Immature natural killer cell (primary cell): ENCODE results near the gene TNS1. TPM values are rescaled to one million over a fixed set of nuclear protein-coding genes. Genes with fewer than 3 reads are reported as not detected.

Experiments
- DNase-seq, 3 donors: peaks; one replicate each; pipeline ENCODE4 v3.0.0; 2022; ENCODE audit warnings: mixed read lengths in 1 of 3
- H3K27ac Mint-ChIP-seq, 6 donors: one replicate each; pipeline ENCODE4 v1.8.0; 2020; ENCODE audit warnings: mixed read lengths in 6 of 6, mild to moderate bottlenecking in 5 of 6, inconsistent platforms in 4 of 6, moderate library complexity in 3 of 6
- H3K27me3 Mint-ChIP-seq, 3 donors: one replicate each; pipeline ENCODE4 v1.8.0; 2020 to 2021; ENCODE audit warnings: low read depth in 3 of 3, mild to moderate bottlenecking in 3 of 3, mixed read lengths in 3 of 3, moderate library complexity in 3 of 3, inconsistent platforms in 1 of 3
- H3K36me3 Mint-ChIP-seq, 3 donors: one replicate each; pipeline ENCODE4 v1.8.0; 2020; ENCODE audit warnings: mixed read lengths in 3 of 3, inconsistent platforms in 2 of 3, mild to moderate bottlenecking in 2 of 3
- H3K4me1 Mint-ChIP-seq, 2 donors: one replicate each; pipeline ENCODE4 v1.8.0; 2020; ENCODE audit warnings: inconsistent platforms in 2 of 2, mild to moderate bottlenecking in 2 of 2, mixed read lengths in 2 of 2, moderate library complexity in 1 of 2
- H3K4me3 Mint-ChIP-seq, 5 donors: one replicate each; pipeline ENCODE4 v1.8.0; 2020; ENCODE audit warnings: mild to moderate bottlenecking in 5 of 5, mixed read lengths in 5 of 5, inconsistent platforms in 3 of 5, moderate library complexity in 3 of 5
- H3K9me3 Mint-ChIP-seq, 6 donors: one replicate each; pipeline ENCODE4 v1.8.0; 2020; ENCODE audit warnings: mild to moderate bottlenecking in 6 of 6, mixed read lengths in 6 of 6, inconsistent platforms in 4 of 6, moderate library complexity in 3 of 6
- polyA plus RNA-seq, 3 donors: library from polyadenylated mRNA; unstranded; fragments of 300-500 nt; fragmentation: Illumina TruSeq; gene quantifications; one replicate each; pipeline ENCODE4 v1.2.3, GENCODE V29; 2021

The TNS1 gene
- polyA plus RNA-seq, 3 donors from 2014 or later = 0.40 TPM; not detected in 2

GRCh38 chr2:217980591-217980990 is 22.2 kb downstream of the TNS1 start:
- Mint-ChIP-seq H3K27ac (no peak overlapping the region), H3K9me3 (peaks cover 0 to 2% (median 0%) of the 10 kb centered on the region in 6 donors), H3K27me3 (peaks cover 0 to 3% (median 0%) of the 10 kb centered on the region in 3 donors), H3K36me3 (no peaks in the 10 kb centered on the region), H3K4me1 (no peaks in the 10 kb centered on the region), H3K4me3 (no peak overlapping the region)
- no peak for DNase-seq

- H3K27me3 Mint-ChIP-seq = peaks cover 0 to 3% (median under 1%) of the 10 kb centered on the region in 3 donors
- no peaks in the 10 kb centered on the region for H3K4me1 Mint-ChIP-seq
- no peak overlapping the region for H3K27ac Mint-ChIP-seq
- DNase-seq = no peak
- H3K4me3 Mint-ChIP-seq = no peak overlapping the region
- peaks cover 0 to 2% (median 0%) of the 10 kb centered on the region in 6 donors for H3K9me3 Mint-ChIP-seq
- no peaks in the 10 kb centered on the region for H3K36me3 Mint-ChIP-seq
These were observed 22.8 kb downstream of the TNS1 start for GRCh38 chr2:217980036-217980435.

- H3K27ac Mint-ChIP-seq = no peak overlapping the region
- H3K27me3 Mint-ChIP-seq = peaks cover 0 to 5% (median 3%) of the 10 kb centered on the region in 3 donors
These were observed 23.5 kb downstream of the TNS1 start for GRCh38 chr2:217979151-217979811.

GRCh38 chr2:217978536-217979150 is 24.2 kb downstream of the TNS1 start:
- H3K9me3 Mint-ChIP-seq = peaks cover 0 to 2% (median 0%) of the 10 kb centered on the region in 6 donors
- no peaks in the 10 kb centered on the region for H3K4me1 Mint-ChIP-seq
- no peak overlapping the region for H3K27ac Mint-ChIP-seq
- H3K4me3 Mint-ChIP-seq = no peak overlapping the region
- no peak for DNase-seq
- peaks cover 0 to 5% (median 3%) of the 10 kb centered on the region in 3 donors for H3K27me3 Mint-ChIP-seq
- no peaks in the 10 kb centered on the region for H3K36me3 Mint-ChIP-seq

More at GRCh38 chr2:217979151-217979811, 23.5 kb downstream of the TNS1 start:
- Mint-ChIP-seq H3K9me3 (peaks cover 0 to 2% (median 0%) of the 10 kb centered on the region in 6 donors), H3K4me3 (no peak overlapping the region), H3K36me3 (no peaks in the 10 kb centered on the region), H3K4me1 (no peaks in the 10 kb centered on the region)
- no peak for DNase-seq

GRCh38 chr2:217977840-217978535 is 24.8 kb downstream of the TNS1 start:
- no peak overlapping the region for H3K27ac Mint-ChIP-seq
- peaks cover 0 to 5% (median 3%) of the 10 kb centered on the region in 3 donors for H3K27me3 Mint-ChIP-seq
- peaks cover 0 to 2% (median 0%) of the 10 kb centered on the region in 6 donors for H3K9me3 Mint-ChIP-seq

GRCh38 chr2:217976301-217976700 is 26.5 kb downstream of the TNS1 start:
- Mint-ChIP-seq H3K27me3 (peaks cover 0 to 6% (median 3%) of the 10 kb centered on the region in 3 donors), H3K27ac (no peak overlapping the region), H3K4me1 (no peaks in the 10 kb centered on the region), H3K4me3 (no peak overlapping the region), H3K36me3 (no peaks in the 10 kb centered on the region), H3K9me3 (no peaks in the 10 kb centered on the region)
- no peak for DNase-seq

More at GRCh38 chr2:217977840-217978535, 24.8 kb downstream of the TNS1 start:
- Mint-ChIP-seq H3K4me1 (no peaks in the 10 kb centered on the region), H3K36me3 (no peaks in the 10 kb centered on the region), H3K4me3 (no peak overlapping the region)
- no peak for DNase-seq

- H3K4me3 Mint-ChIP-seq = no peak overlapping the region
- no peak overlapping the region for H3K27ac Mint-ChIP-seq
- peaks cover 0 to 10% (median 3%) of the 10 kb centered on the region in 3 donors for H3K27me3 Mint-ChIP-seq
- H3K36me3 Mint-ChIP-seq = no peaks in the 10 kb centered on the region
- no peaks in the 10 kb centered on the region for H3K9me3 Mint-ChIP-seq
- no peaks in the 10 kb centered on the region for H3K4me1 Mint-ChIP-seq
- DNase-seq = no peak
These were observed 27.2 kb downstream of the TNS1 start for GRCh38 chr2:217975626-217976025.

GRCh38 chr2:217974389-217975005 is 28.3 kb downstream of the TNS1 start:
- Mint-ChIP-seq H3K36me3 (no peaks in the 10 kb centered on the region), H3K4me3 (no peak overlapping the region), H3K27me3 (peaks cover 0 to 10% (median 5%) of the 10 kb centered on the region in 3 donors), H3K9me3 (peaks cover 0 to 2% (median 0%) of the 10 kb centered on the region in 6 donors), H3K4me1 (no peaks in the 10 kb centered on the region), H3K27ac (no peak overlapping the region)
- no peak for DNase-seq

GRCh38 chr2:217973008-217973787 is 29.6 kb downstream of the TNS1 start:
- no peak overlapping the region for H3K27ac Mint-ChIP-seq
- no peaks in the 10 kb centered on the region for H3K4me1 Mint-ChIP-seq
- no peak overlapping the region for H3K4me3 Mint-ChIP-seq
- H3K36me3 Mint-ChIP-seq = no peaks in the 10 kb centered on the region
- DNase-seq = no peak
- peaks cover 0 to 10% (median 5%) of the 10 kb centered on the region in 3 donors for H3K27me3 Mint-ChIP-seq
- peaks cover 0 to 2% (median 0%) of the 10 kb centered on the region in 6 donors for H3K9me3 Mint-ChIP-seq

- DNase-seq = no peak
- Mint-ChIP-seq H3K4me3 (no peak overlapping the region), H3K27ac (no peak overlapping the region), H3K9me3 (peaks cover 0 to 2% (median 0%) of the 10 kb centered on the region in 6 donors), H3K27me3 (peaks cover 0 to 10% (median 5%) of the 10 kb centered on the region in 3 donors), H3K4me1 (no peaks in the 10 kb centered on the region), H3K36me3 (no peaks in the 10 kb centered on the region)
These were observed 30.3 kb downstream of the TNS1 start for GRCh38 chr2:217972490-217972889.

GRCh38 chr2:217972037-217972436 is 30.8 kb downstream of the TNS1 start:
- Mint-ChIP-seq H3K4me3 (no peak overlapping the region), H3K27ac (no peak overlapping the region), H3K36me3 (no peaks in the 10 kb centered on the region), H3K4me1 (no peaks in the 10 kb centered on the region), H3K9me3 (peaks cover 0 to 2% (median 0%) of the 10 kb centered on the region in 6 donors), H3K27me3 (peaks cover 0 to 10% (median 5%) of the 10 kb centered on the region in 3 donors)
- no peak for DNase-seq

- Mint-ChIP-seq H3K4me1 (no peaks in the 10 kb centered on the region), H3K36me3 (no peaks in the 10 kb centered on the region), H3K27ac (no peak overlapping the region), H3K27me3 (peaks cover 0 to 10% (median 5%) of the 10 kb centered on the region in 3 donors), H3K4me3 (no peak overlapping the region), H3K9me3 (peaks cover 0 to 2% (median 0%) of the 10 kb centered on the region in 6 donors)
- DNase-seq = no peak
These were observed 31.6 kb downstream of the TNS1 start for GRCh38 chr2:217971166-217971565.

- H3K36me3 Mint-ChIP-seq = no peaks in the 10 kb centered on the region
- H3K4me3 Mint-ChIP-seq = no peak overlapping the region
- peaks cover 0 to 10% (median 5%) of the 10 kb centered on the region in 3 donors for H3K27me3 Mint-ChIP-seq
These were observed 32.6 kb downstream of the TNS1 start for GRCh38 chr2:217970206-217970605.

More at GRCh38 chr2:217970206-217970605, 32.6 kb downstream of the TNS1 start:
- no peak overlapping the region for H3K27ac Mint-ChIP-seq
- H3K9me3 Mint-ChIP-seq = peaks cover 0 to 2% (median 0%) of the 10 kb centered on the region in 6 donors
- H3K4me1 Mint-ChIP-seq = no peaks in the 10 kb centered on the region
- no peak for DNase-seq
